Ascending aorta (tissue), 2 donors: ENCODE measurements around the gene RILP. TPM values are rescaled to one million over a fixed set of nuclear protein-coding genes. Genes with fewer than 3 reads are reported as not detected.

Experiments used
- DNase-seq, 2 donors: peaks; one replicate each; pipeline ENCODE4 v3.0.0-alpha.2; 2019; ENCODE audit warnings: low spot score in 2 of 2
- H3K27ac ChIP-seq, 2 donors: fragments of 200-600 bp; sonication (generic); one replicate each; pipeline ENCODE4 v1.5.1; 2016 to 2017; ENCODE audit warnings: mild to moderate bottlenecking in 1 of 2
- H3K27me3 ChIP-seq: fragments of 200-600 bp; sonication (generic); one replicate; pipeline ENCODE4 v1.5.1; 2017
- H3K36me3 ChIP-seq, 2 donors: fragments of 200-600 bp; sonication (generic); one replicate each; pipeline ENCODE4 v1.5.1; 2016
- H3K4me1 ChIP-seq, 2 donors: fragments of 200-600 bp; sonication (generic); one replicate each; pipeline ENCODE4 v1.5.1; 2016 to 2017; ENCODE audit warnings: mild to moderate bottlenecking in 1 of 2
- H3K4me3 ChIP-seq, 2 donors: fragments of 200-600 bp; sonication (generic); one replicate each; pipeline ENCODE4 v1.5.1; 2016 to 2017; ENCODE audit warnings: mild to moderate bottlenecking in 1 of 2
- H3K9me3 ChIP-seq, 2 donors: fragments of 200-600 bp; sonication (generic); one replicate each; pipeline ENCODE4 v1.5.1; 2016
- CTCF ChIP-seq, 3 experiments: fragments of 200-600 bp in 2 of 3; fragments of 450-650 bp in 1 of 3; sonication (generic) in 2 of 3; IDR thresholded peaks; one replicate each; pipeline ENCODE4 v1.5.1; 2016 to 2019; ENCODE audit warnings: antibody characterized with exemption in 3 of 3, mild to moderate bottlenecking in 1 of 3, moderate library complexity in 1 of 3
- intact Hi-C: fragments of 100-400 bp; cut with DNase I; formaldehyde crosslinking; loops from one replicate; pipeline ENCODE4 v1.15.1; 2023
- total RNA-seq: library from RNA; depleted of rRNA; stranded (reverse); fragments of >200 nt; gene quantifications from one replicate; pipeline ENCODE4 v1.1.0, GENCODE V29; 2016

The RILP gene
- total RNA-seq, 1 donor from 2014 or later, result 103 TPM

- no peak for DNase-seq
- Histone ChIP-seq H3K27ac (no peak overlapping the region), H3K4me3 (no peak overlapping the region), H3K27me3 (no peaks in the 10 kb centered on the region), H3K4me1 (peaks cover 2 to 6% of the 10 kb centered on the region in 2 donors), H3K36me3 (no peaks in the 10 kb centered on the region), H3K9me3 (no peaks in the 10 kb centered on the region)
- intact Hi-C loops, result no loop called here
- no peak for TF ChIP-seq CTCF (IDR thresholded peaks at IDR 0.05)
These were observed 9.2 kb downstream of the RILP start for GRCh38 chr17:1640329-1641064.

GRCh38 chr17:1639549-1640180 lies 10.0 kb downstream of the RILP start:
- H3K4me1 ChIP-seq, result peaks cover 2 to 6% of the 10 kb centered on the region in 2 donors
- intact Hi-C loops, result no loop called here
- H3K9me3 ChIP-seq, result no peaks in the 10 kb centered on the region
- H3K4me3 ChIP-seq, result no peak overlapping the region
- no peak overlapping the region for H3K27ac ChIP-seq
- no peaks in the 10 kb centered on the region for H3K36me3 ChIP-seq
- no peaks in the 10 kb centered on the region for H3K27me3 ChIP-seq
- DNase-seq, result no peak
- no peak for TF ChIP-seq CTCF (IDR thresholded peaks at IDR 0.05)

DNA sequence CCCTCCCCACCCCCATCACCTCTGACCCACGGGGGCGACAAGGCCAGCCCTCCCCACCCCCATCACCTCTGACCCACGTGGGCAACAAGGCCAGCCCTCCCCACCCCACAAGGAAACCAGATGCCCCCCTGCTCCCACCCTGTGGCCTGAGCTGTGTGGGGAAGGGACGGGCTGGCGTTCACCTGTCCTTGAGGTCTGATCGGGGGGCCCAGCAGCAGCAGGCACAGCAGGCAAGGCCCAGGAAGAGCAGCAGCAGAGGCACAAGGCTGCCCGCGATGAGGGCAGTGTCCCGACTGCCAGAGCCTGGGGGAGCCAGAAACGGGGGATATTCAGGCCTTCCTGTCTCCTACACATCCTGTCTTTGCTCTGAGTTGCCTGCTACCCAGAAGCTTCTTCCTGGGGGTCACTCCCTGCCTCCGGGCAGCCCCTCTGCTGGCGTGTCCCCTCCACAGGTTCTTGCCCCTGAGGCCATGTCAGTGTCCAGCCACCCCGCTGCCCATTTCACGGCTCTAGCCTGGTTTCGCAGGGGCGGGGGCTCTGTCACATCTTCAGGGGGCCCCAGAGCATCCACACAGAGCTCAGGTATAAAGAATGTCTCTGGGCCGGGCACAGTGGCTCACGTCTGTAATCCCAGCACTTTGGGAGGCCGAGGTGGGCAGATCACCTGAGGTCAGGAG lies 10.9 kb downstream of the RILP start:
- no peak for TF ChIP-seq CTCF (IDR thresholded peaks at IDR 0.05)
- no peak for DNase-seq
- no peaks in the 10 kb centered on the region for H3K9me3 ChIP-seq
- H3K4me1 ChIP-seq, result peaks cover under 1 to 2% of the 10 kb centered on the region in 2 donors
- no peaks in the 10 kb centered on the region for H3K36me3 ChIP-seq
- no peak overlapping the region for H3K27ac ChIP-seq
- intact Hi-C loops, result no loop called here
- no peaks in the 10 kb centered on the region for H3K27me3 ChIP-seq
- H3K4me3 ChIP-seq, result no peak overlapping the region

- Histone ChIP-seq H3K36me3 (no peaks in the 10 kb centered on the region), H3K4me3 (no peak overlapping the region), H3K27ac (no peak overlapping the region), H3K27me3 (no peaks in the 10 kb centered on the region), H3K4me1 (no peaks in the 10 kb centered on the region), H3K9me3 (no peaks in the 10 kb centered on the region)
- TF ChIP-seq CTCF (IDR thresholded peaks at IDR 0.05), result no peak
- DNase-seq, result no peak
- intact Hi-C loops, result no loop called here
These were observed 11.5 kb downstream of the RILP start for GRCh38 chr17:1638171-1638590.

DNA sequence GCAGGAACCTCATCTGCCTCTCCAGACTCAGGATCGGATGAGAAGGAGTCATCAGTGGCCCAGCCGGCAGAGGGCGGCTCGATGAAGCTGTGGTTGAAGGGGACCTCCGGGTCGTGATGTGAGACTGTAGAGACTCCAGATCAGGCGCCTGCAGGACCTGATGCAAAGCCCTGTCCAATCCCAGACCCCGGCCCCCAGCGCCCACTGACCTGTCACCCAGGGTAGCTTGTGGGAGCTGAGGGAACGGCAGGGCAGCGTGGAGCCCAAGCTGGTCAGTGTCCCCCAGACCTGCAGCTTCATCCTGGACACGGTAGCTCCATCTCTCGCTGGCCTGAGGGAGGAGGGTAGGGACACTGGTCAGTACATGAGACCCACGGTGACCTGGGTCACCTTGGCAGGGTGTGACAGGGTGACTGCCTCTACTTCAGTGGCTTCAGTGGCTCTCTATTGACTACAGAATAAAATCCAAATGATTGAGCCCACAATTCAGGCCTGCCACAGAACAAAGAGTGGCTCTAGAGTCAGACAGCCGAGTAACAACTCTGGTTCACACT lies 12.9 kb downstream of the RILP start:
- H3K27ac ChIP-seq, result no peak overlapping the region
- H3K27me3 ChIP-seq, result no peaks in the 10 kb centered on the region
- no peak overlapping the region for H3K4me3 ChIP-seq
- intact Hi-C loops, result no loop called here
- H3K4me1 ChIP-seq, result no peaks in the 10 kb centered on the region
- H3K9me3 ChIP-seq, result no peaks in the 10 kb centered on the region
- H3K36me3 ChIP-seq, result no peaks in the 10 kb centered on the region
- TF ChIP-seq CTCF (IDR thresholded peaks at IDR 0.05), result no peak
- DNase-seq, result no peak
